ENCODE measurements around the gene NAT8L. TPM values are rescaled to one million over a fixed set of nuclear protein-coding genes. Genes with fewer than 3 reads are reported as not detected.

Gene NAT8L
- polyA plus RNA-seq, 12 donors, result 1.3 to 2.8 (median 2.1) TPM; not detected in 1

DNA sequence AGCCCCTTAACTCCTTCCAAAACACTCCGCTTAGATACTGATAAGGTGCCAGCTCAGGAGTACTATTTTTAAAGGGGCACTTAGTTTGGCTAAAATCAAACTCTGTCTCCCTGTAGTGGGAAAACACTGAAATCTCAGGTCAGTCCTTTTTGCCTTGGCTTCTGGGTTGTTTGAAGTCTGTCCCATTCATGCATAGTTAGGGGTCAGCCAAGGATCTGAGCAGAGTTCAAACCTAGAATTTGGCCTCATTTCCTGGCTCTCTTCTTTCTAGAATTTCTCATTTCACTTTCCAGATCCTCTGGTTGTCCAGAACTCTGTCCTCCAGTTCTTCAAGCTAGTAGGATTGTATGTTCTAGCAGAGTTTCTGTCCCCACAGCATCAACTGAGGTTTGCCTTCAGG is 31.5 kb downstream of the NAT8L start:
- DNase-seq, result no peak

DNA sequence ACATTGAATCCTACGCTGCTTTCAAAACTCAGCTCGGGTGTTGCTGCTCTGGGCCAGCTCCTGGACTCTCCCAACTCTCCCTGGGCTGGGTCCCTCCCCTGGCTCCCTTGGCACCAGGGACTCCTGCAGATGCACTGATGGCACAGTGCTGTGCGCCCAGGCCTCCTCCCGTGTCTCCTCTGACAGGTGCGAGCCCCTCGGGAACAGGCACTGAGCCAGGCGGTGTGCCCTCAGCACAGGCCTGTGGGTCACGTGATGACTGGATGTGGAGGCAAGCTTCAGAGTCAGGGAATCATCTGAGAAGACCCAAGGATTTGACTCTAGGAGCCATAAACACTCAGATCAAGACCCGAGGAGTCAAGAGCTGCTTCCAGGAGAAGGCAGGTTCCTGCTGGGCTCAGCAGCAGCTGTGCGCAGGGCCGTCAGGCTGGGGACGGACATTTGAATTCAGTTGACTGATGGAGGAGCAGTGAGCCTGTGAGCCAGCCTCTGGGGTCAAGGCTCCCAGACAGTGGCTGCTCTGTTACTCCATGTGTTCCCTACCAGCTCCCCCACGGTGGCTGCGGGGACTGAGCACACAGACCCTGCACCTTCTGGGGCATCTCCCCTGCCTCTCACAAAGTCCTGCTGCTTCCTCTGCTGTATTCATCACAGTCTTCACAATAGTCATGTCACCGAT is 33.0 kb downstream of the NAT8L start:
- no peak for DNase-seq

- DNase-seq, result no peak
Observed at GRCh38 chr4:2092669-2093053, 33.5 kb downstream of the NAT8L start.

GRCh38 chr4:2093265-2093664 is 34.1 kb downstream of the NAT8L start:
- no peak for DNase-seq

DNA sequence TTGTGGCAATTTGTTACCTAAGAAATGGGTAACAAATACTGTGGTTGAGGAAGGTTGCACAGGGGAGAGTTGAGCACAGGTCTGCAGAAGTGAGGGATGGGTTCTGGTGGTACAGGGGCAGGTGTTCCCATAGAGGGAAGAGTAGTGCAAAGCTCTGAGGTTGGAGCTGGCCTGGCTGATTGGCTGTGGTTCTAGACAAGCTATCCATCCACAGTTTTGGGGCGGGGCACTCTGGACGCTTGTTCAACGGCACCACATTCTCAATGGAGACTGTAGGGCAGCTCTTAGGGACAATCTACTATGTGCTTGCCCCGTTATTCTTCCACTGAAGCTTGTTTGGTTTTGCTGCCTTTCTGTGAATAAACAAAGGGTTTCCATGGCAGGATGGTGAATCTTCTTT is 35.4 kb downstream of the NAT8L start:
- no peak for DNase-seq

GRCh38 chr4:2095236-2096072 is 36.3 kb downstream of the NAT8L start:
- DNase-seq, result no peak

GRCh38 chr4:2096073-2096609 is 37.0 kb downstream of the NAT8L start:
- no peak for DNase-seq

DNA sequence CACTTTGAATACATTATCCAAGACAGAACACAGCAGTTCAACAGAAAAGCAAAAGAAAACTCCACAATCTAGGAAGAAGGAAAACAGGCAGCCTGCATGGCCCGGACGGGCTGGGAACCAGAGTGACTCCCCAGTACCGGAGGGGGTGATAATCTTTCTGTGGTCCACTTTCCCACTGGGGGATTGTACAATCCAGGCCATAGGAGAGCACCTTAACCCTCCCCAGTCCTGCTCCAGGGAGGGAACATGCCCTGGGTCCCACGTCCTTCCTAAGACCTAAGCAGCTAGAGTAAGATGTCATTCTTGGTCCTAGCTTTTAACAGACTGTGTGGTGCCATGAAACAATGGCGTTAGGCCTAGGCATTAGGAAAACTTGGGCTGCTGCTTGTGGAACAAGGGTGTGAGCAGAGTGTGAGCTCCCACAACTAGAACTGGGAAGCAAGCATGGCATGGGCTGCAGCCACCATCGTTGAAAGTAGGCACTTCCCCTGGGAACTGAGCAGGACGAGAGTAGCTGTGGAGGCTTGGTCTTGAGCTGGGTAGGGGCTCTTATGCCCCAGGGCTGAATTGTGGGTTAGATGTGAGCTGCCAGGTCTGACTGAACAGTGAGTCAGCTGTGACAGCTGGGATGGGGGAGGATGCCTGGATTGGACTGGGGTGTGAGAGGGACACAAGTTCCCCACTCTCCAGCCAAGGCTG is 42.4 kb downstream of the NAT8L start:
- DNase-seq, result no peak

- no peak for DNase-seq
Observed at GRCh38 chr4:2102045-2102883, 43.1 kb downstream of the NAT8L start.

DNA sequence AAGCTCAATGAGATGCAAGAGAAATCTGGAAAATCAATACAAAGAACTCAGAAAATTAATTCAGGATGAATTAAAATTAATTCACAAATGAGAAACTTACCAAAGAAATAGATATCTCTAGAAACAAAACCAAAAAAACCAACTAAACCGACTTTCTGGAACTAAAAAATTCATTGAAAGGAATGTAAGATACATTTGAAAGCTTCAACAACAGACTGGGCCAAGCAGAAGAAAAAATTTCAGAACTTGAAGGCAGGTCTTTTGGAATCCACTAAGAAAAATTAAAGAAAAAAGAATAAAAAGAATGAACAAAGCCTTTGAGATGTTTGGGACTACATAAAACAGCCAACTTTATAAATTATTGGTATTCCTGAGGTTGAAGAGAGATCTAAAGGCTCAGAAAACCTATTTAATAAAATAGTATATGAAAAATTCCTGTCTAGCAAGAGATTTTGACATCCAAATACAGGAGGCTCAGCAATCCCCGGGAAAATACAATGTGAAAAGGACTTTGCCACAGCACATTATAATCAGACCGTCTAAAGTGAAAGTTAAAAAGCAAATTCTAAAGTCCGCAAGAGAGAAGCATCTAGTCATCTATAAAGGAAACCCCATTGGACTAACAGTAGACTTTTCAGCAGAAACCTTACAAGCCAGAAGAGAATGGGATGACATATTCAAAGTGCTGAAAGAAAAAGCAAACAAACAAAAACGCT is 44.2 kb downstream of the NAT8L start:
- no peak for DNase-seq

DNA sequence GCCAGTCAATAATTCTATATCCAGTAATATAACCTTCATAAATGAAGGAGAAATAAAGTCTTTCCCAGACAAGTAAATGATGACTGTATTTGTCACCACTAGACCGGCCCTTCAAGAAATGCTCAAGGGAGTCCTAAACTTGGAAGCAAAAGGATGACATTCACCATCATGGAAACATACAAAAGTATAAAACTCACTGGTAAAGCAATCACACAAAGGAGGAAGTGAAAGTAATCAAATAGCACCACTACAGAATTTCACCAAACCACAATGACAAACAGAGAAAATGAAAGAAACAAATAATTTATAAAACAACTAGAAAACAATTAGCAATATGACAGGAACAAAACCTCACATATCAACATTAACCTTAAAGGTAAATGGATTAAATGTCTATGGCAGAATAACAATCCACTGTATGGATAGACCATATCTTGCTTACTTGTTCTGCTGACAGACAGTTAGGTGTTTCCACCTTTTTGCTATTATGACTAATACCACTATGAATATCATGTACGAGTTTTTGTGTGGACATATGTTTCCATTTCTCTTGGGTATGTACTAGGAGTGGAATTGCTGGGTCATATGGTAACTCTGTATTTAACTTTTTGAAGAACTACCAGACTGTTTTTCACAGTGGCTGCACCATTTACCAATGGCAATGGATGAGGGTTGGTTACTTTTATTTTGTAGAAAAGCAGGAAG is 44.9 kb downstream of the NAT8L start:
- no peak for DNase-seq

DNA sequence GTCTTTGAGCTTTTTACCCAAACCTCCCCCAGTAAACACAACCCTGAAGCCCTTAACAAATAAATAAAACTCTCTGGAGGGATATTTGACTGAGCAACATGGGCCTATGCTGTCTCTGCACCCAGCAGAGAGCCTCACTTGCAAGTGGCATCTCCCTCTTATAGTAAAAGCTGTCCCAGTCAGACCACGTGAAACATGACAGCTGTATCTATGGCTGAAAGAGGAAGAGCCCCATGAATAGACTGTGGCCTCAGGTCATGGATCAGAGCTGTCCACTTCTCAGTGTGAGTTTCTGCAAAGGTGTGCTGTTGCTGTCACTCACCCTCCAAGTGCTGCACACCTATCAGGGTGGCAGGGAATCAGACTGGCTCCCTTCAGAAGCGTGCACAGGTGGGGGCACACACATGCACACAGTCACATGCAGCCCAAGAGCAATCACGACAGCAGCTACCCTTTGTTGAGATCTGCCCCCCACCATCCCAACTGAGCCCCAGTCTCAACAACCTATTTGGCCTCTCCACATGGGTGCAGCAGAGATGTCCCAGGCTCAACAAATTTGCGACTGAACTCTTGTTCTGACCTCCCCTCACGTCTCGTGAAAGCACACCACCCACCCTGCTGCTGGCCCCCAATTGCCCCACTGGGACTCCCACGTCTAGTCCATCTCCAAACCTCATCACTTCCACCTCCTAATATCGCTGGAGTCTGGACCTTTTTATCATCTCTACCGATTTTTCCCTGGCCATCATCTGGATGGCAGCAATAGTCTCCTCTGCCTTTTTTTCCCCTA is 45.6 kb downstream of the NAT8L start:
- DNase-seq, result no peak

DNA sequence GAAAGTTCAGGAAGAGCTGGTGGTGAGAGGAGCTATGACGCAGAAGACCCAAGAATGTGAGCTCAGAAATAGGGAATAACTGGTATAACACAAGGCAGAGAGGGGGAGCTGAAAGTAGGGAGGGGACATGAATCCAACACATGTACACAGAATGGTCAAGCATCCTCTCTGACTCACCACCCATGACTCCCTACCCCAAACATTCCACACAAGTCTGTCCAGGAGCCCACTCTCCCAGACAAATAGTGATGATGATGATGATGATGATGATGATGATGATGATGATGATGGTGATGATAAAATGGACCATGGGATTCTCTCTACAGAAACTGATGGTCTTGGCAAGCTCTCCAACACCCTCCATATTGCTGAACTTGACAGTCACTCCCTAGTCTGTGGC is 46.4 kb downstream of the NAT8L start:
- DNase-seq, result no peak

- no peak for DNase-seq
Observed at GRCh38 chr4:2116687-2117400, 57.7 kb downstream of the NAT8L start.
